ENCODE data around the gene UBA6. TPM values are rescaled to one million over a fixed set of nuclear protein-coding genes. Genes with fewer than 3 reads are reported as not detected.

UBA6 gene
- total and polyA plus RNA-seq, 8 donors: 57.6 to 80.9 (median 63.8) TPM

GRCh38 chr4:67576059-67576466 lies 124.9 kb downstream of the UBA6 start:
- intact Hi-C loops (cut with DNase I): no loop called here
- H3K27me3 ChIP-seq: no peaks in the 10 kb centered on the region
- H3K9me3 ChIP-seq: no peaks in the 10 kb centered on the region
- H3K27ac ChIP-seq: no peak overlapping the region
- H3K4me1 ChIP-seq: no peaks in the 10 kb centered on the region
- ATAC-seq: no peak
- TF ChIP-seq CTCF (IDR thresholded peaks at IDR 0.05): no peak
- no peak overlapping the region for H3K4me3 ChIP-seq
- DNase-seq: no peak
- H3K36me3 ChIP-seq: no peaks in the 10 kb centered on the region

- Histone ChIP-seq H3K36me3 (no peaks in the 10 kb centered on the region), H3K9me3 (no peaks in the 10 kb centered on the region), H3K27ac (no peak overlapping the region), H3K27me3 (no peaks in the 10 kb centered on the region), H3K4me3 (no peak overlapping the region), H3K4me1 (no peaks in the 10 kb centered on the region)
- ATAC-seq: no peak
- DNase-seq: peak in 1 of 4 donors; percentile 44
- intact Hi-C loops (cut with DNase I): no loop called here
- no peak for TF ChIP-seq CTCF (IDR thresholded peaks at IDR 0.05)
Measured at GRCh38 chr4:67575232-67576058, 125.5 kb downstream of the UBA6 start.

GRCh38 chr4:67573193-67573592 lies 127.8 kb downstream of the UBA6 start:
- H3K9me3 ChIP-seq: no peaks in the 10 kb centered on the region
- no peaks in the 10 kb centered on the region for H3K4me1 ChIP-seq
- intact Hi-C loops (cut with DNase I): no loop called here
- no peaks in the 10 kb centered on the region for H3K27me3 ChIP-seq
- ATAC-seq: no peak
- no peak for DNase-seq
- H3K36me3 ChIP-seq: no peaks in the 10 kb centered on the region
- no peak overlapping the region for H3K4me3 ChIP-seq
- H3K27ac ChIP-seq: no peak overlapping the region
- no peak for TF ChIP-seq CTCF (IDR thresholded peaks at IDR 0.05)

GRCh38 chr4:67571975-67572374 lies 129.0 kb downstream of the UBA6 start:
- ATAC-seq (no peak), DNase-seq (no peak)
- no peak for TF ChIP-seq CTCF (IDR thresholded peaks at IDR 0.05)
- Histone ChIP-seq H3K9me3 (no peaks in the 10 kb centered on the region), H3K27me3 (no peaks in the 10 kb centered on the region), H3K36me3 (no peaks in the 10 kb centered on the region), H3K27ac (no peak overlapping the region), H3K4me1 (no peaks in the 10 kb centered on the region), H3K4me3 (no peak overlapping the region)
- intact Hi-C loops (cut with DNase I): no loop called here

- H3K36me3 ChIP-seq: no peaks in the 10 kb centered on the region
- intact Hi-C loops (cut with DNase I): no loop called here
- H3K9me3 ChIP-seq: no peaks in the 10 kb centered on the region
- H3K27me3 ChIP-seq: no peaks in the 10 kb centered on the region
- DNase-seq (no peak), ATAC-seq (no peak)
- no peaks in the 10 kb centered on the region for H3K4me1 ChIP-seq
- no peak overlapping the region for H3K27ac ChIP-seq
- no peak overlapping the region for H3K4me3 ChIP-seq
- no peak for TF ChIP-seq CTCF (IDR thresholded peaks at IDR 0.05)
Measured at GRCh38 chr4:67570537-67570936, 130.4 kb downstream of the UBA6 start.
